Retinal pigment epithelial cell (primary cell): ENCODE measurements around the gene SNX11.
A peak's percentile ranks its signal among the peaks of the same experiment; 100 is the strongest.
"Not testable (repeated sequence)": the region's sequence is repeated elsewhere in the genome, so short reads cannot be mapped to it uniquely, and the experiment has no call there.

ENCODE experiments used
- DNase-seq: peaks from one replicate; pipeline ENCODE4 v3.0.0-alpha.2; 2010; ENCODE audit warnings: low read depth
- H3K4me3 ChIP-seq: 2 replicates; pipeline ENCODE4 v1.5.1; 2011; ENCODE audit warnings: mild to moderate bottlenecking, low read length, control low read depth, moderate library complexity
- CTCF ChIP-seq: conservative IDR thresholded peaks from 2 replicates; pipeline ENCODE4 v1.5.1; 2011; ENCODE audit warnings: low read depth, low read length, control low read depth, inconsistent platforms

SNX11 gene

GRCh38 chr17:48066192-48066591 is 41.4 kb upstream of the SNX11 start:
- TF ChIP-seq CTCF: no peak
- DNase-seq: no peak
- H3K4me3 ChIP-seq: no peak overlapping the region

GRCh38 chr17:48066656-48067055 is 40.9 kb upstream of the SNX11 start:
- H3K4me3 ChIP-seq: no peak overlapping the region
- TF ChIP-seq CTCF: no peak
- no peak for DNase-seq

GRCh38 chr17:48067245-48067644 is 40.3 kb upstream of the SNX11 start:
- DNase-seq: no peak
- TF ChIP-seq CTCF: no peak
- H3K4me3 ChIP-seq: no peak overlapping the region

GRCh38 chr17:48067808-48068207 is 39.8 kb upstream of the SNX11 start:
- not testable (repeated sequence) for DNase-seq, H3K4me3 ChIP-seq

- no peak overlapping the region for H3K4me3 ChIP-seq
- no peak for DNase-seq
- TF ChIP-seq CTCF: peak; percentile 61
These were observed 39.0 kb upstream of the SNX11 start for GRCh38 chr17:48068491-48068961.

- no peak for DNase-seq
- no peak for TF ChIP-seq CTCF
- no peak overlapping the region for H3K4me3 ChIP-seq
These were observed 37.4 kb upstream of the SNX11 start for GRCh38 chr17:48070195-48070594.

- no peak for TF ChIP-seq CTCF
- H3K4me3 ChIP-seq: no peak overlapping the region
- DNase-seq: no peak
These were observed 35.9 kb upstream of the SNX11 start for GRCh38 chr17:48071654-48072053.

- not testable (repeated sequence) for H3K4me3 ChIP-seq, DNase-seq
These were observed 34.8 kb upstream of the SNX11 start for GRCh38 chr17:48072811-48073210.

- DNase-seq, H3K4me3 ChIP-seq: not testable (repeated sequence)
These were observed 33.9 kb upstream of the SNX11 start for GRCh38 chr17:48073566-48074094.
